Activated naive CD4-positive, alpha-beta T cell (primary cell): ENCODE data around the gene CD74.

Source experiments
- DNase-seq, 4 experiments: peaks; one replicate each; lab custom pipeline; 2025; lab: John Stamatoyannopoulos, UW

The CD74 gene

GRCh38 chr5:150397146-150397781, 15.4 kb downstream of the CD74 start:
- no peak for DNase-seq

GRCh38 chr5:150396267-150396666, 16.4 kb downstream of the CD74 start:
- DNase-seq = no peak

- no peak for DNase-seq
These were observed 17.1 kb downstream of the CD74 start for GRCh38 chr5:150395688-150395975.

GRCh38 chr5:150394912-150395687, 17.6 kb downstream of the CD74 start:
- DNase-seq = no peak

- DNase-seq = no peak
These were observed 18.6 kb downstream of the CD74 start for GRCh38 chr5:150394131-150394530.

GRCh38 chr5:150393096-150393645, 19.5 kb downstream of the CD74 start:
- DNase-seq = no peak

- no peak for DNase-seq
These were observed 20.0 kb downstream of the CD74 start for GRCh38 chr5:150392680-150393079.

- no peak for DNase-seq
These were observed 20.7 kb downstream of the CD74 start for GRCh38 chr5:150391986-150392385.

GRCh38 chr5:150391064-150391834, 21.5 kb downstream of the CD74 start:
- DNase-seq = no peak

GRCh38 chr5:150389531-150390266, 23.0 kb downstream of the CD74 start:
- no peak for DNase-seq

GRCh38 chr5:150386024-150386855, 26.5 kb downstream of the CD74 start:
- no peak for DNase-seq

- no peak for DNase-seq
These were observed 28.0 kb downstream of the CD74 start for GRCh38 chr5:150384701-150385100.

- no peak for DNase-seq
These were observed 34.6 kb downstream of the CD74 start for GRCh38 chr5:150377964-150378694.

GRCh38 chr5:150376799-150377771, 35.6 kb downstream of the CD74 start:
- no peak for DNase-seq

- no peak for DNase-seq
These were observed 38.1 kb downstream of the CD74 start for GRCh38 chr5:150374651-150375050.

- DNase-seq = no peak
These were observed 40.1 kb downstream of the CD74 start for GRCh38 chr5:150372639-150373038.

GRCh38 chr5:150368526-150368925, 44.2 kb downstream of the CD74 start:
- DNase-seq = no peak

GRCh38 chr5:150364004-150364403, 48.7 kb downstream of the CD74 start:
- no peak for DNase-seq

GRCh38 chr5:150363185-150363584, 49.5 kb downstream of the CD74 start:
- no peak for DNase-seq
